Frontal cortex (tissue), 4 donors: ENCODE measurements around the gene SEC63. TPM values are rescaled to one million over a fixed set of nuclear protein-coding genes. Genes with fewer than 3 reads are reported as not detected.
"Not testable (repeated sequence)": the region's sequence is repeated elsewhere in the genome, so short reads cannot be mapped to it uniquely, and the experiment has no call there.

Experiments used
- DNase-seq, 2 donors: peaks; one replicate each; pipeline ENCODE4 v3.0.0; 2012; ENCODE audit warnings: low spot score in 2 of 2
- FAIRE-seq: peaks from 2 replicates; lab custom pipeline; 2012; peaks lifted over from hg19 to GRCh38; lab: Jason Lieb, UNC
- total RNA-seq: library from RNA; depleted of rRNA; stranded (reverse); fragments of >200 nt; gene quantifications from one replicate; pipeline ENCODE4 v1.2.3, GENCODE V29; 2014
- donor health status: control.
- donor health status: control.
- donor health status: control.

SEC63 gene
- total RNA-seq, 1 donor from 2014 or later: 38.3 TPM

- FAIRE-seq: no peak
These were observed 21.7 kb downstream of the SEC63 start for GRCh38 chr6:107936162-107936909.

GRCh38 chr6:107934229-107934628 lies 23.8 kb downstream of the SEC63 start:
- not testable (repeated sequence) for DNase-seq, FAIRE-seq

More at GRCh38 chr6:107936162-107936909, 21.7 kb downstream of the SEC63 start:
- DNase-seq: no peak

GRCh38 chr6:107932580-107932979 lies 25.4 kb downstream of the SEC63 start:
- DNase-seq (no peak), FAIRE-seq (no peak)

DNA sequence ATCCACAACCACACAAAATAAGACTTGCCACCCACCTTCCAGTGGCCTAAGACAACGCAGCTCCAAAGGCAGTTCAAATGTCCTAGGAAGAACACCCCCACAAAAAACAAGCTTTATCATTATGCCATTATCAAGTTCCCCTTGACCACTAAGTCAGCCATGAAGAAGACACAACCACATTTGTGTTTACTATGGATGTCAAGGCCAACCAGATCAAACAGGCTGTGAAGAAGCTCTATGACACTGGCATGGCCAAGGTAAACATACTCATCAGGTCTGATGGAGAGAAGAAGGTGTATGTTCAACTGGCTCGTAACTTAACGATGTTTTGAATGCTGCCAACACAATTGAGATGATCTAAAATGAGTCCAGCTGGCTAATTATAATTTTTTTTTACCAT lies 26.1 kb downstream of the SEC63 start:
- DNase-seq: no peak
- FAIRE-seq: no peak

- DNase-seq (no peak), FAIRE-seq (no peak)
These were observed 29.0 kb downstream of the SEC63 start for GRCh38 chr6:107928984-107929383.

GRCh38 chr6:107926697-107927544 lies 31.1 kb downstream of the SEC63 start:
- not testable (repeated sequence) for FAIRE-seq, DNase-seq

DNA sequence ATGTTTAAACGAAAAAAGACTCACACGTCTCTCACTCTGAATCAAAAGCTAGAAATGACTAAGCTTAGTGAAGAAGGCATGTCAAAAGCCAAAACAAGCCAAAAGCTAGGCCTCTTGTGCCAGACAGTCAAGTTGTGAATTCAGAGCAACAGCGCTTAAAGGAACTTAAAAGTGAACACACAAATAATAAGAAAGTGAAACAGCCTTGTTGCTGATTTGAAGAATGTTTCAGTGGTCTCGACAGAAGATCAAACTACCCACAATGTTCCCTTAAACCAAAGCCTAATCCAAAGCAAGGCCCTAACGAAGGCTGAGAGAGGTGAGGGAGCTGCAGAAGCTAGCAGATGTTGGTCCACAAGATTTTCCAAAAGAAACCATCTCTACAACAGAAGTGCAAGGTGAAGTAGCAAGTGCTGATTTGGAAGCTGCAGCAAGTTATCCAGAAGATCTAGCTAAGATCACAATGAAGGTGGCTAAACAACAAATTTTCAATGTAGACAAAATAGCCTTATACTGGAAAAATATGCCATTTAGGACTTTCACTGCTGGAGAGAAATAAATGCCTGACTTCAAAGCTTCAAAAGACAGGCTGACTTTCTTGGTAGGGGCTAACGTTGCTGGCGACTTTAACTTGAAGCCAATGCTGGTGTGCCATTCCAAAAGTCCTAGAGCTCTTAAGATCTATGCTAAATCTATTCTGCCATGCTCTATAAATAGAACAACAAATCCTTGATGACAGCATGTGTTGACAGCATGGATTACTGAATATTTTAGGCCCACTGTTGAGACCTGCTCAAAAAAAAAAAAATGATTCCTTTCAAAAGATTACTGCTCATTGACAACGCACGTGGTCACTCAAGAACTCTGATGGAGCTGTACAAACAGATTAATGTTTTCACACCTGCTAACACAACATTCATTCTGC lies 40.3 kb downstream of the SEC63 start:
- DNase-seq (no peak), FAIRE-seq (no peak)

- not testable (repeated sequence) for DNase-seq, FAIRE-seq
These were observed 41.0 kb downstream of the SEC63 start for GRCh38 chr6:107916961-107917360.

- no peak for DNase-seq
- no peak for FAIRE-seq
These were observed 46.3 kb downstream of the SEC63 start for GRCh38 chr6:107911692-107912091.

GRCh38 chr6:107894809-107895396 lies 63.1 kb downstream of the SEC63 start:
- FAIRE-seq (no peak), DNase-seq (no peak)

DNA sequence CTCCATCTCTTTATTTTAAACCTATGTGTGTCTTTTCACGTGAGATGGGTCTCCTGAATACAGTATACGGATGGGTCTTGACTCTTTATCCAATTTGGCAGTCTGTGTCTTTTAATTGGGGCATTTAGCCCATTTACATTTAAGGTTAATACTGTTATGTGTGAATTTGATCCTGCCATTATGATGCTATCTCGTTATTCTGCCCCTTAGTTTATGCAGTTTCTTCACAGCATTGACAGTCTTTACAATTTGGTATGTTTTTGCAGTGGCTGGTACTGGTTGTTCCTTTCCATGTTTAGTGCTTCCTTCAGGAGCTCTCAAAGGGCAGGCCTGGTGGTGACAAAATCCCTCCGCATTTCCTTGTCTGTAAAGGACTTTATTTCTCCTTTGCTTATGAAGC lies 67.6 kb downstream of the SEC63 start:
- not testable (repeated sequence) for DNase-seq, FAIRE-seq

DNA sequence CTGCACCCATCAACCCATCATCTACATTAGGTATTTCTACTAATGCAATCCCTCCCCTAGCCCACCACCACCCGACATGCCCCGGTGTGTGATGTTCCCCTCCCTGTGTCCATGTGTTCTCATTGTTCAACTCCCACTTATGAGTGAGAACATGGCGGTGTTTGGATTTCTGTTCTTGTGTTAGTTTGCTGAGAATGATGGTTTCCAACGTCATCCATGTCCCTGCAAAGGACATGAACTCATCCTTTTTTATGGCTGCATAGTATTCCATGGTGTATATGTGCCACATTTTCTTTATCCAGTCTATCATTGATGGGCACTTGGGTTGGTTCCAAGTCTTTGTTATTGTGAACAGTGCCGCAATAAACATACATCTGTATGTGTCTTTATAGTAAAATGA lies 72.1 kb downstream of the SEC63 start:
- not testable (repeated sequence) for DNase-seq, FAIRE-seq

DNA sequence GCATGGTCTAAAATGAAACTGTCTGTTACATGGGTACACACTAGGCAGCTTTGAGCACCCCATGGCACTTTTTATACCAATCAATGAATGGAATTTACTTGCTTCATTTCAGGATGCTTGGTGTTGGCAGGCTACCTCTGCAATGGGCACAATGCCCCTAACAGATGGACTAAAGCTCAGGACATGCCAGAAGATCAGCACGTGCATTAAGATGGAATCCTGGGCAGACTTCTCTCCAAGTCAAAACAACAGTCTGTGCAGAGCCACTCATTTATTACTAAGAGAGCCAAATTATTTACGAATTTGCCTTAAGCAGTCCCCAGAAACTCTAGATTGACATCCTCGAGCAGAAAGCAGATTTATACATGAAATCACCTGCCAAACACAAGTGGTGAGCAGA lies 78.1 kb downstream of the SEC63 start:
- no peak for FAIRE-seq

DNA sequence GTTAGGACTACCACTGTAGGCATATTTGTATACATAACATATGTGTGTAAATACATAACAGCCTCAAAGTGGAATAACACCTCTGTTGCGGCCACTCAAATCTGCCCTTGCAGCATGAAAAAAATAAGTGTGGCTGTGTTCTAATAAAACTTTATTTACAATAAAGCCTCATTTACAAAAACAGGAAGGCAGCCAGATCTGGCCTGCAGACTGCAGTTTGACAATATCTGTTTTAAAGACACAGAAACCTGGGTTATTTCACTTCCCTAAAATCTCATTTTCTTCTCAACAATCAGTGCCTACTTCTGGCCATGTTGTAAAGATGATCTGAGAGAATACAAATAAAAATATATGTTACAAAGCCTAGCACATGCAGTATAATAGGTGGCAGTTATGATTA lies 80.0 kb downstream of the SEC63 start:
- FAIRE-seq (no peak), DNase-seq (no peak)

More for the DNA sequence above, 78.1 kb downstream of the SEC63 start:
- no peak for DNase-seq

- no peak for DNase-seq
- no peak for FAIRE-seq
These were observed 86.0 kb downstream of the SEC63 start for GRCh38 chr6:107871976-107872375.

- FAIRE-seq, DNase-seq: not testable (repeated sequence)
These were observed 86.5 kb downstream of the SEC63 start for GRCh38 chr6:107871512-107871911.

- DNase-seq (no peak), FAIRE-seq (no peak)
These were observed 87.0 kb downstream of the SEC63 start for GRCh38 chr6:107871016-107871415.

GRCh38 chr6:107870381-107870780 lies 87.6 kb downstream of the SEC63 start:
- no peak for FAIRE-seq

DNA sequence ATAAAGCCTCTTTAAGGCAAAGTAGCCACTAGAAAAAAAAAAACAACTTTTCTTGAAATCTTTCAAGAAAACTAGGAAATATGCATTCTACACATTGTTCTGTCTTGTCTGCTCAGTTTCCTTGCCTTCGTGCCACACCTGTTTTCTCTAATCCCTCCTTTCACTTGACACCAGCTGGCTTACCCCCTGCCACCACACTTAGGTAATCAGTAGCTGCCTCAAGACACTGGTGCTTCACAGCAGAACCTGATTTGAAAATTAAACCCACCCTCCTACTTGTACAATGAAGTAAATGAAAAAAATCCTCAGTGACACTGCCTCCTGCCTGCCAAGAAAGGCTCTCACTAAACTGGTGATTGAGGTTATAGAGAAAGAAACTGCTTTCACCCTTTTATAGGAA lies 88.1 kb downstream of the SEC63 start:
- DNase-seq: no peak
- FAIRE-seq: no peak

More at GRCh38 chr6:107870381-107870780, 87.6 kb downstream of the SEC63 start:
- DNase-seq: no peak
